HG03108 (cell line): ENCODE results near the gene CHML.

Source experiments
- ATAC-seq: cut with Tn5 transposase; IDR thresholded peaks from one replicate; pipeline ENCODE4 v1.9.1; 2021; ENCODE audit warnings: moderate library complexity; ENCODE audit not compliant: unreplicated experiment

CHML gene

GRCh38 chr1:241591736-241592135, 48.4 kb downstream of the CHML start:
- ATAC-seq = no peak

- ATAC-seq = no peak
These were observed 48.9 kb downstream of the CHML start for GRCh38 chr1:241591317-241591716.

- no peak for ATAC-seq
These were observed 49.5 kb downstream of the CHML start for GRCh38 chr1:241590719-241591118.
